ENCODE measurements around the gene HYAL2. TPM values are rescaled to one million over a fixed set of nuclear protein-coding genes. Genes with fewer than 3 reads are reported as not detected.
A peak's percentile ranks its signal among the peaks of the same experiment; 100 is the strongest.

The HYAL2 gene
- polyA plus RNA-seq, 1 experiment: 46.6 TPM

DNA sequence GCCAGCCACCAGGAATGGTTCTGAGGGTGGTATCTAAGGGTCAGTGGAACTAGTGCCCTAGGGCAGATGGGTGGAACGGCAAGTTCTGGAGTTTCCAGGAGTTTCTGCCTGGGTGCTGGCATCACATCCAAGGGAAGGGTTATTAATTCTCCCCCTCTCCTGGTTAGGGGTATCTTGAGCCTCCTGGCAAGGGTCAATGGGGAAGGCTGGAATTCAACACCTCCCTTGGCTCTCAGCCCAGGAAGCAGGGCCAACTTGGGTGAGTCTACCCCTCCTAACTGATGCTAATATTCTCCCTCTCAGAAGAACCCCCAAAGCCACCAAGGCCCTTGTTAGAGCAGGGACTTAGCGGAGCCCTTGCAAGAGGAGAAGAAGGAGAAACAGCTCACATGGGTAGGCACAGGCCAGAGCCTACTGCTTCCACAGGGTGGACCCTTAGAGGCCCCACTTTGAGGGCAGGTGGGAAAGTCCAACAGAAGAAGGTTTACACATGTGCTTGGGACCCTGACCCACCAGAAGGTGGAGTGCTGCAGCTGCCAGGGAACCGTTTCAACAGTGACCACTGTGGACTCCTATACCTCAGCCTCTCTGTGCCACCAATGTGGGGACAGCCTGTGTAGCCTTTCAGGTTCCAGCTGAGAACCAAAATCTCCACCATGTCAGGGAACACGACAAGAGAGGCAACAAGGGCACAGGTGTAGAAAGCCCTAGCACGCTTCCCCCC is 33.4 kb upstream of the HYAL2 start:
- POLR2A ChIA-PET: interaction anchor here (0.5 to 1.4 kb wide), 2 partner anchors 8 to 11 kb away, joined by 3 to 4 read pairs; no protein-coding TSS in a partner anchor
- CTCF ChIA-PET: no interaction called here
- H3K4me3 ChIP-seq (ENCODE audit: low read depth, low read length): peak overlapping the region; percentile 99

DNA sequence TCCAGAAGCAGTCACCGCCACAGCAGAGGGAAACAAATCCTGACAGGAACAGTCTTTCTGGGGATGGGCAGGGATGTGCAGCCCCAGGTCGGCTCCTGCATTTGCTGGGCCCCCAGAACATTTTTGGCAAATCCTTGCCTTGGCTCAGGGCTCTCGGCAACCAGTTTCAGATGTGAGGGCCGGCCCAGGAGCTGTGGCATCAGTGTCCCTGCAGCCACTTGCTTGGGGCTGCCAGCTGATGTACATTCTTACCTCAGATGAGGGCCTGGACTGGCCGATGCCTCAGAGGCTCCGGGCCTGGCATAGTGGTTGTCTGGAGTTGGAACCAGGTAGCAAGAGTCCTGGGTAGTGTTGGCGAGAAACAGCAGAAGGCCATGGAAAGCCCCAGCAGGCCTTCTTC is 32.3 kb upstream of the HYAL2 start:
- ChIA-PET POLR2A (no interaction called here), CTCF (interaction anchor here (1.3 kb wide), 1 partner anchor 187 kb away, joined by 5 read pairs; no protein-coding TSS in a partner anchor)
- TF ChIP-seq, protein P1, sequence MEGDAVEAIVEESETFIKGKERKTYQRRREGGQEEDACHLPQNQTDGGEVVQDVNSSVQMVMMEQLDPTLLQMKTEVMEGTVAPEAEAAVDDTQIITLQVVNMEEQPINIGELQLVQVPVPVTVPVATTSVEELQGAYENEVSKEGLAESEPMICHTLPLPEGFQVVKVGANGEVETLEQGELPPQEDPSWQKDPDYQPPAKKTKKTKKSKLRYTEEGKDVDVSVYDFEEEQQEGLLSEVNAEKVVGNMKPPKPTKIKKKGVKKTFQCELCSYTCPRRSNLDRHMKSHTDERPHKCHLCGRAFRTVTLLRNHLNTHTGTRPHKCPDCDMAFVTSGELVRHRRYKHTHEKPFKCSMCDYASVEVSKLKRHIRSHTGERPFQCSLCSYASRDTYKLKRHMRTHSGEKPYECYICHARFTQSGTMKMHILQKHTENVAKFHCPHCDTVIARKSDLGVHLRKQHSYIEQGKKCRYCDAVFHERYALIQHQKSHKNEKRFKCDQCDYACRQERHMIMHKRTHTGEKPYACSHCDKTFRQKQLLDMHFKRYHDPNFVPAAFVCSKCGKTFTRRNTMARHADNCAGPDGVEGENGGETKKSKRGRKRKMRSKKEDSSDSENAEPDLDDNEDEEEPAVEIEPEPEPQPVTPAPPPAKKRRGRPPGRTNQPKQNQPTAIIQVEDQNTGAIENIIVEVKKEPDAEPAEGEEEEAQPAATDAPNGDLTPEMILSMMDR (IDR thresholded peaks at IDR 0.05; ENCODE audit: low read depth, low read length): no peak
- Histone ChIP-seq H3K27ac (ENCODE audit: low read depth, low read length) (no peak overlapping the region), H3K4me3 (ENCODE audit: low read depth, low read length) (no peak overlapping the region), H3K9me3 (ENCODE audit: control insufficient read depth, insufficient read depth, low read length) (peaks cover 6% of the 10 kb centered on the region; the same call in 1 of the 2 replicates), H3K27me3 (ENCODE audit: control insufficient read depth, insufficient read depth, low read length) (no peaks in the 10 kb centered on the region)
- no peak for DNase-seq (ENCODE audit: low read depth, low spot score)

More for the DNA sequence above, 33.4 kb upstream of the HYAL2 start:
- DNase-seq (ENCODE audit: low read depth, low spot score): no peak
- H3K9me3 ChIP-seq (ENCODE audit: control insufficient read depth, insufficient read depth, low read length): peaks cover 6% of the 10 kb centered on the region; the same call in 1 of the 2 replicates
- H3K27me3 ChIP-seq (ENCODE audit: control insufficient read depth, insufficient read depth, low read length): no peaks in the 10 kb centered on the region
- TF ChIP-seq, protein P1 (IDR thresholded peaks at IDR 0.05; ENCODE audit: low read depth, low read length): no peak
- peak overlapping the region; percentile 34 for H3K27ac ChIP-seq (ENCODE audit: low read depth, low read length)

DNA sequence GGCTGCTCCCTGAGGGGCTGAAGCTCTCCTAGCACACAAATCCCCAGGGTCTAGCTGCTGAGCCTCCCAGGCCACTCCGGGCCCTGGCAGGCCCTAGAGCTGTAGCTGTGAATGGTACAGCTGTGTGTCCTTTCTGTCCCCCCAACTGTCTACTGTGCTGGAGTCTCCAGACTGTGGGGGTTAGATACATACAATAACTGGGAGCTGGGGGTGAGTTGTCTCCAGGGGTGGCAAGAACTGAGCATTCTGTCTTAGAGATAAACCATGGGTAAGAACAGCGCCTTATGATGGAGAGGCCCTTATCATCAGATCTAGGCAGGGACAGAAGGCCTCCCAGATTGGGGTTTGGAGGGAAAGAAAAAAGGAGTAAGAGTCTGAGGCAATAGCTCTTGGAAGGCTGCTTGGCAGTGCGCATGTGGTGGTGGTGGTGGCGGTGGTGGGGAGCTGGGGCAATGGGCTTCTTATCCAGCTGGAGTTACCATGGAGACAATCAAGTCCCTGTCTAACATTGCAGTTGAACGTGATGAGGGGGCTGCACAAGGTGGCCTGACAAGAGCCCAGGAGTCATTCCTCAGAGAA is 31.7 kb upstream of the HYAL2 start:
- peaks cover 5% of the 10 kb centered on the region; the same call in 1 of the 2 replicates for H3K9me3 ChIP-seq (ENCODE audit: control insufficient read depth, insufficient read depth, low read length)
- H3K4me3 ChIP-seq (ENCODE audit: low read depth, low read length): no peak overlapping the region
- TF ChIP-seq, protein P1 (IDR thresholded peaks at IDR 0.05; ENCODE audit: low read depth, low read length): no peak
- H3K27ac ChIP-seq (ENCODE audit: low read depth, low read length): no peak overlapping the region
- CTCF ChIA-PET: interaction anchor here (1.3 to 1.8 kb wide), 2 partner anchors 188 to 195 kb away, joined by 5 read pairs; no protein-coding TSS in a partner anchor
- POLR2A ChIA-PET: no interaction called here
- H3K27me3 ChIP-seq (ENCODE audit: control insufficient read depth, insufficient read depth, low read length): no peaks in the 10 kb centered on the region
- DNase-seq (ENCODE audit: low read depth, low spot score): no peak

DNA sequence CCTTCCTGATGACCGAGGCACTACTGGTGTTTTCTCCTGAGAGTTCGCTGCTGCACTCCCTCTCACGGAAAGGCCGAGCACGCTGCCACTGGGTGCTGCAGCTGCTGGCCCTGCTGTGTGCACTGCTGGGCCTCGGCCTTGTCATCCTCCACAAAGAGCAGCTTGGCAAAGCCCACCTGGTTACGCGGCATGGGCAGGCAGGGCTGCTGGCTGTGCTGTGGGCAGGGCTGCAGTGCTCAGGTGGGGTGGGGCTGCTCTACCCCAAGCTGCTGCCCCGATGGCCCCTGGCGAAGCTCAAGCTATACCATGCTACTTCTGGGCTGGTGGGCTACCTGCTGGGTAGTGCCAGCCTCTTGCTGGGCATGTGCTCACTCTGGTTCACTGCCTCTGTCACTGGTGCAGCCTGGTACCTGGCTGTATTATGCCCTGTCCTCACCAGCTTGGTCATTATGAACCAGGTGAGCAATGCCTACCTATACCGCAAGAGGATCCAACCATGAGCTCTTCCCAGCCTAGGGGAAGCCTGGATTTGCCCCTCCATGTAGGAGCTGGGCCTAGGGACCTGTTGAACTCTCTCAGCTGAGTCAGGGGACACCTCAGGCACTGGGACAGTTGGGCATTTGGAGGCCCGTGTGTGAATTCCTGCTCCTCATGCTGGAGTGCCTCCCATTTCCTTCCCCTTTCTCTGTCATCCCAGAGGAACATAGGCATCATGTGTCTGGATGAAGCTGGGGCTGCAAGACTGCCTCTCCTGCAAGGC is 30.9 kb upstream of the HYAL2 start:
- no peak overlapping the region for H3K4me3 ChIP-seq (ENCODE audit: low read depth, low read length)
- TF ChIP-seq, protein P1 (IDR thresholded peaks at IDR 0.05; ENCODE audit: low read depth, low read length): no peak
- H3K27me3 ChIP-seq (ENCODE audit: control insufficient read depth, insufficient read depth, low read length): no peaks in the 10 kb centered on the region
- ChIA-PET CTCF (interaction anchor here (0.8 to 1.8 kb wide), 4 partner anchors 8 to 196 kb away, joined by 3 to 5 read pairs (median 4); no protein-coding TSS in a partner anchor), POLR2A (no interaction called here)
- no peaks in the 10 kb centered on the region; the same call in 1 of the 2 replicates for H3K9me3 ChIP-seq (ENCODE audit: control insufficient read depth, insufficient read depth, low read length)
- no peak for DNase-seq (ENCODE audit: low read depth, low spot score)
- no peak overlapping the region for H3K27ac ChIP-seq (ENCODE audit: low read depth, low read length)
